ENCODE measurements around the gene HOOK1. TPM values are rescaled to one million over a fixed set of nuclear protein-coding genes. Genes with fewer than 3 reads are reported as not detected.

Gene HOOK1
- total RNA-seq, result under 0.01 TPM in 1 of 2 replicates, not detected in the other

GRCh38 chr1:59814901-59815825, at the start of gene HOOK1:
Gene HOOK1, plus strand, starts transcription at chr1:59814949. Its CDS starts 169 bp downstream, at chr1:59815118.

Other genes with a start within 250 kb of the HOOK1 start
- gene CYP2J2, start 111.8 kb downstream of the HOOK1 start, total RNA-seq, result 0.29 and 0.50 TPM in 2 replicates

Data from smooth muscle cell of trachea (primary cell).